HepG2 (cell line): Measurements from ENCODE around the gene CST3. TPM values are rescaled to one million over a fixed set of nuclear protein-coding genes. Genes with fewer than 3 reads are reported as not detected.
A peak's percentile ranks its signal among the peaks of the same experiment; 100 is the strongest.

Experiments
- ATAC-seq: fragments of 200-7000 bp; cut with Tn5 transposase; 3 replicates; pipeline ENCODE4 v1.9.1; 2020; ENCODE audit warnings: mild to moderate bottlenecking, moderate library complexity
- BruUV-seq: library from RNA; stranded (reverse); fragments of 400-500 nt; replicated peaks from 2 replicates; lab custom pipeline; 2021; lab: Mats Ljungman, UMichigan
- CTCF ChIA-PET: fragments of 300-600 bp; formaldehyde crosslinking; extraction: SDS; loops from one replicate; lab custom pipeline; 2021; ENCODE audit warnings: low total read pairs, inconsistent platforms, low intra/inter-chr PET ratio; lab: Yijun Ruan, JAX
- POLR2A ChIA-PET: fragments of 350-600 bp; sonication (Branson Sonifier 250); formaldehyde crosslinking; loops from one replicate; lab custom pipeline; 2020; ENCODE audit warnings: antibody characterized with exemption, inconsistent platforms; lab: Yijun Ruan, JAX
- DNase-seq: peaks from one replicate; pipeline ENCODE4 v3.0.0-alpha.2; 2015; ENCODE audit warnings: low spot score
- FAIRE-seq: peaks from 3 replicates; lab custom pipeline; 2011; peaks lifted over from hg19 to GRCh38; lab: Jason Lieb, UNC
- H2AFZ ChIP-seq: one replicate; pipeline ENCODE4 v1.6.1; 2011; ENCODE audit warnings: low read length, inconsistent platforms
- H3K27ac ChIP-seq: fragments of 300-600 bp; 3 replicates; pipeline ENCODE4 v1.8.0; 2011; ENCODE audit warnings: mixed run types, mild to moderate bottlenecking, mixed read lengths, low read length, inconsistent platforms; ENCODE audit not compliant: insufficient read depth; ENCODE audit errors: extremely low read length
- H3K27me3 ChIP-seq, 2 experiments: fragments of 200-600 bp in 1 of 2; 2 replicates in 1 of 2; 3 replicates in 1 of 2; pipeline versions ENCODE4 v1.6.0 to v1.8.0; 2011; ENCODE audit warnings: low read length in 2 of 2, mild to moderate bottlenecking in 2 of 2, moderate library complexity in 2 of 2, inconsistent platforms in 1 of 2; ENCODE audit not compliant: insufficient read depth in 2 of 2, control insufficient read depth in 1 of 2
- H3K36me3 ChIP-seq, 2 experiments: fragments of 200-600 bp in 1 of 2; replicated peaks in 1 of 2; 2 replicates in 1 of 2; 3 replicates in 1 of 2; pipeline versions ENCODE4 v1.5.1 to v1.8.0; 2011; ENCODE audit warnings: low read length in 2 of 2, inconsistent platforms in 1 of 2; ENCODE audit not compliant: insufficient read depth in 2 of 2, control insufficient read depth in 1 of 2
- H3K4me1 ChIP-seq: 2 replicates; pipeline ENCODE4 v1.5.1; 2012; ENCODE audit warnings: low read length, inconsistent platforms; ENCODE audit not compliant: insufficient read depth
- H3K4me2 ChIP-seq: 2 replicates; pipeline ENCODE4 v1.6.0; 2011; ENCODE audit warnings: low read depth, low read length, inconsistent platforms
- H3K4me3 ChIP-seq, 3 experiments: fragments of 200-600 bp in 1 of 3; sonication (generic), shearing (Covaris generic) in 1 of 3; replicated peaks in 1 of 3; 2 replicates each; pipeline ENCODE4 v1.5.1; 2011 to 2016; ENCODE audit warnings: low read length in 3 of 3, inconsistent platforms in 2 of 3, low read depth in 2 of 3, mild to moderate bottlenecking in 2 of 3, control low read depth in 1 of 3, mixed read lengths in 1 of 3; ENCODE audit not compliant: insufficient read depth in 1 of 3
- H3K79me2 ChIP-seq: one replicate; pipeline ENCODE4 v1.6.1; 2011; ENCODE audit warnings: low read length, inconsistent platforms; ENCODE audit not compliant: insufficient read depth
- H3K9ac ChIP-seq: 2 replicates; pipeline ENCODE4 v1.6.0; 2011; ENCODE audit warnings: mild to moderate bottlenecking, low read depth, low read length, inconsistent platforms; ENCODE audit not compliant: insufficient read depth
- H3K9me3 ChIP-seq: 2 replicates; pipeline ENCODE4 v1.5.1; 2012; ENCODE audit warnings: mild to moderate bottlenecking, low read length
- H4K20me1 ChIP-seq: 2 replicates; pipeline ENCODE4 v1.6.0; 2011; ENCODE audit warnings: inconsistent platforms, mild to moderate bottlenecking, low read length, moderate library complexity; ENCODE audit not compliant: insufficient read depth
- ELF3 ChIP-seq: IDR thresholded peaks from 2 replicates; pipeline ENCODE4 v1.6.1; 2016; ENCODE audit warnings: missing genetic modification reagents, missing compliant biosample characterization
- MBD4 ChIP-seq: IDR thresholded peaks from 2 replicates; pipeline ENCODE4 v1.6.1; 2012; ENCODE audit warnings: low read length, inconsistent platforms, borderline replicate concordance
- PAXIP1 ChIP-seq: sonication (generic); formaldehyde crosslinking; conservative IDR thresholded peaks from 2 replicates; pipeline ENCODE4 v1.4.0; 2020; ENCODE audit warnings: mild to moderate bottlenecking, missing genetic modification reagents, moderate library complexity
- PRDM4 ChIP-seq: sonication (generic); formaldehyde crosslinking; IDR thresholded peaks from 2 replicates; pipeline ENCODE4 v1.9.0; 2021; ENCODE audit warnings: missing genetic modification reagents, borderline replicate concordance
- SIN3B ChIP-seq: fragments of 150-350 bp; IDR thresholded peaks from 2 replicates; pipeline ENCODE4 v1.6.1; 2014; ENCODE audit warnings: low read length
- SMC3 ChIP-seq: IDR thresholded peaks from 2 replicates; pipeline ENCODE4 v1.6.1; 2011; ENCODE audit warnings: low read length, improper control_type of control experiment
- SRSF1 ChIP-seq: fragments of 200-400 bp; formaldehyde crosslinking; optimal IDR thresholded peaks from 2 replicates; pipeline ENCODE3; 2017; ENCODE audit warnings: mild to moderate bottlenecking, low read depth, low read length, moderate library complexity
- TFAP4 ChIP-seq: sonication (generic); IDR thresholded peaks from 2 replicates; pipeline ENCODE4 v1.6.1; 2016; ENCODE audit warnings: low read depth, borderline replicate concordance
- ZMYM4 ChIP-seq: sonication (generic); formaldehyde crosslinking; IDR thresholded peaks from 2 replicates; pipeline ENCODE4 v1.8.1; 2023; ENCODE audit warnings: mild to moderate bottlenecking, missing genetic modification reagents
- ZNF18 ChIP-seq: sonication (generic); formaldehyde crosslinking; IDR thresholded peaks from 2 replicates; pipeline ENCODE4 v1.8.0; 2022; ENCODE audit warnings: mild to moderate bottlenecking, missing genetic modification reagents; ENCODE audit not compliant: insufficient replicate concordance
- ZNF20 ChIP-seq: sonication (generic); formaldehyde crosslinking; IDR thresholded peaks from 2 replicates; pipeline ENCODE4 v1.4.0; 2020; ENCODE audit warnings: mild to moderate bottlenecking, moderate library complexity, missing genetic modification reagents
- ZNF263 ChIP-seq: sonication (generic); formaldehyde crosslinking; IDR thresholded peaks from 2 replicates; pipeline ENCODE4 v1.4.0; 2020; ENCODE audit warnings: missing genetic modification reagents
- ZNF441 ChIP-seq: sonication (generic); formaldehyde crosslinking; IDR thresholded peaks from 2 replicates; pipeline ENCODE4 v1.7.0; 2021; ENCODE audit warnings: missing genetic modification reagents, borderline replicate concordance
- ZNF740 ChIP-seq: sonication (generic); formaldehyde crosslinking; IDR thresholded peaks from 2 replicates; pipeline ENCODE4 v1.4.0; 2020; ENCODE audit warnings: missing genetic modification reagents
- ZSCAN22 ChIP-seq: sonication (generic); formaldehyde crosslinking; IDR thresholded peaks from 2 replicates; pipeline ENCODE4 v1.4.0; 2020; ENCODE audit warnings: mild to moderate bottlenecking, missing genetic modification reagents
- WGBS: methylation state at CpG from one replicate; pipeline ENCODE4 v1.1.6; 2017; ENCODE audit warnings: low lambda C conversion rate; 5-methylcytosine and 5-hydroxymethylcytosine counted together
- in situ Hi-C: cut with HindIII; loops from 2 replicates; pipeline ENCODE4 v1.10.0; 2017; ENCODE audit warnings: low pct_unique_long_range_greater_than_20kb; ENCODE audit not compliant: extremely low pct_ligation_motif_present
- intact Hi-C: fragments of 100-400 bp; cut with micrococcal nuclease; formaldehyde crosslinking; loops from one replicate; pipeline ENCODE4 v1.10.0; 2022; ENCODE audit not compliant: unreplicated experiment
- polyA plus RNA-seq, 8 experiments: library from polyadenylated mRNA; depleted of rRNA in 3 of 8; stranded (reverse) in 7 of 8; unstranded in 1 of 8; fragments of >200 nt; fragmentation: Illumina TruSeq in 4 of 8; extraction: Trizol in 4 of 8; gene quantifications; 2 replicates each; pipeline versions ENCODE4 v1.2.1 to v1.2.3, GENCODE V29; 2011 to 2016; ENCODE audit warnings: low read depth in 4 of 8, missing spikeins in 1 of 8, mixed read lengths in 1 of 8; ENCODE audit not compliant: insufficient read depth in 1 of 8
- total RNA-seq, 5 experiments: library from RNA; depleted of rRNA; stranded (reverse); fragments of >200 nt; fragmentation: Illumina TruSeq; extraction: Trizol; gene quantifications; 2 replicates each; pipeline ENCODE4 v1.2.3, GENCODE V29; 2016; ENCODE audit warnings: low read depth in 1 of 5

Gene CST3
- total and polyA plus RNA-seq, 2 of the 13 experiments (the other 11 are each of a cell fraction or from before 2014, with no cell fraction given): 690 to 1,005 TPM

GRCh38 chr20:23606652-23607049, 31.1 kb downstream of the CST3 start:
- Histone ChIP-seq H4K20me1 (no peaks in the 10 kb centered on the region), H3K4me2 (0 out of 2 replicates have a peak overlapping the region, but pooled peaks have one; percentile 1), H3K9me3 (no peaks in the 10 kb centered on the region), H3K9ac (no peak overlapping the region), H3K79me2 (no peaks in the 10 kb centered on the region), H3K27ac (no peak overlapping the region), H3K27me3 (peaks cover 2 to 28% of the 10 kb centered on the region in 2 experiments; a peak in 4 of 5 replicates), H2AFZ (no peak overlapping the region), H3K4me3 (no peak overlapping the region), H3K4me1 (peaks cover 29% of the 10 kb centered on the region), H3K36me3 (no peaks in the 10 kb centered on the region)
- intact Hi-C loops (loop anchor here (1.0 to 5.0 kb wide), 5 partner anchors 17 to 244 kb away; partner anchors contain the start of gene GZF1), in situ Hi-C loops (loop anchor here (5.0 kb wide), 1 partner anchor 164 kb away; no protein-coding TSS in a partner anchor)
- no TSS peak for BruUV-seq
- POLR2A ChIA-PET: interaction anchor here (0.9 to 4.0 kb wide), 3 partner anchors 14 to 30 kb away, joined by 3 to 22 read pairs (median 16); partner anchors contain the start of gene CST3
- peak; percentile 77 for DNase-seq
- ATAC-seq: peak; percentile 90
- CTCF ChIA-PET: interaction anchor here (1.1 to 3.7 kb wide), 4 partner anchors 33 to 165 kb away, joined by 4 to 71 read pairs (median 7); no protein-coding TSS in a partner anchor
- 6% methylated on average over 9 of the region's 9 CpGs for WGBS
- FAIRE-seq: peak; percentile 94
- TF ChIP-seq ZSCAN22 (CRISPR knock-in tag) (no peak), ELF3 (CRISPR knock-in tag) (0 out of 2 replicates have a peak, but pooled peaks have one; percentile 33), TFAP4 (no peak; the same call in 1 of the 2 replicates), ZNF263 (CRISPR knock-in tag) (peak; percentile 50; the same call in 1 of the 2 replicates), ZMYM4 (CRISPR knock-in tag) (no peak), SMC3 (peak; percentile 99), ZNF18 (CRISPR knock-in tag) (no peak), ZNF441 (CRISPR knock-in tag) (0 out of 2 replicates have a peak, but pooled peaks have one; percentile 37), PRDM4 (CRISPR knock-in tag) (no peak), MBD4 (no peak), SIN3B (no peak; the same call in 1 of the 2 replicates), SRSF1 (no peak), ZNF740 (CRISPR knock-in tag) (no peak), PAXIP1 (CRISPR knock-in tag) (no peak), ZNF20 (CRISPR knock-in tag) (no peak)
